DMS153 (cell line): ENCODE results near the gene TFAM.
A peak's percentile ranks its signal among the peaks of the same experiment; 100 is the strongest.

ENCODE experiments used
- DNase-seq: peaks from one replicate; lab custom pipeline; 2025; lab: John Stamatoyannopoulos, UW

Gene TFAM

GRCh38 chr10:58384999-58385783 lies at the start of gene TFAM:
TFAM (plus strand) TSS chr10:58385410; CDS start chr10:58385548, 138 bp downstream.
- DNase-seq = peak; percentile 91

GRCh38 chr10:58336242-58336641 lies 49.0 kb upstream of the TFAM start:
- no peak for DNase-seq

DNA sequence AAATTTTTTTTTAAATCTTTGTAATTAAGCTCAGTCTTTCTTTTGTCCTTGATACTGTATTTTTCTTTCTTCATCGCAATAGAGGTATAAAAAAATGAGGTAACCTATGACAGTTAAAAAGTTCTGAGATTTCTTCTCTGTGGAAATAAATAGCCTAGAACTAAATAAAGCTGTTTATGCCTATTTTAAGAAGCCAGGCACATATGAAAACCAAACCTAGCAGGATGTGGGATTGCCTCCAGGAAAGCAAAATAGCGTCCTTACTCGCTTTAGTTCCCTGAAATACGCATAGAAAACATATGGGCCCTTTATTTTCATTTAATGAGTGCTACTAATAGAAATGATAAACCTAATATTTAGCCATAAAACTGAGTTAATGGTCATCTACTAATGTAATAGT lies 43.8 kb upstream of the TFAM start:
- DNase-seq = no peak

- DNase-seq = no peak
Measured at GRCh38 chr10:58341947-58342346, 43.3 kb upstream of the TFAM start.

DNA sequence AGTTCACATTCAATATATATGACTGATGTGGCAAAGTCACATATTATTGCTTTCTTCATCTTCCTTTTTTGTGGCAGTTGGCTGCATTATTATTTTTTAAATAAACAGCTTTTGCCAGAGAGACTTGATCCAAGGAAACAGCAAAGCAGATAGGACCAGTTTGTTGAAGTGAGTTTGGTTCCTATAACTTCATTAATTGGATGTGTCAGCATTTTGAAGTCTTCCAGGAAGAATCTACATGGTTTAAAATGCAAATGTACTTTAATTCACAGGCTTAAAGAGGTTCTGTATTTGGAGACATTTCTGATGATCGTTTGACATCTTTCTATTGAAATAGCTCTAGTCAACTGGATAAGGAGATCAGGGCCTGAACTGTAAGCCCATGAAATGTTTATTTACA lies 37.2 kb upstream of the TFAM start:
- DNase-seq = no peak

GRCh38 chr10:58348571-58349033 lies 36.6 kb upstream of the TFAM start:
- DNase-seq = peak; percentile 8

DNA sequence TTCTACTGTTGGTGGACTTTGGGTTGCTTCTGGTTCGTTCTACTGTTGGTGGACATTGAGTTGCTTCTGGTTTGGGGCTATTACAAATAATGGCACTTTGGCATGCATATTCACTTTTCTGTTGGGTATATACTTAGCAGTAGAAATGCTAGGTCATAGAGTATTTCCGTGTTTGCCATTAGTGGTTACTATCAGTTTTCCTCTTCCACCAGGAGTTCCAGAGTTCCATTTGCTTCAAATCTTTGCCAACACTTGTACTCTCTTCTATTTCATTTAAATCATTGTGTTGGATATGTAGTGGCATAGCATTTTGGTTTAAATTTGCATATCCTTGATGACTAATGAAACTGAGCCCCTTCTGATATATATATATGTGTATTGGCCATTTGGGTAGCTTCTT lies 35.2 kb upstream of the TFAM start:
- no peak for DNase-seq

- no peak for DNase-seq
Measured at GRCh38 chr10:58350619-58351323, 34.4 kb upstream of the TFAM start.

- no peak for DNase-seq
Measured at GRCh38 chr10:58351616-58352578, 33.3 kb upstream of the TFAM start.

DNA sequence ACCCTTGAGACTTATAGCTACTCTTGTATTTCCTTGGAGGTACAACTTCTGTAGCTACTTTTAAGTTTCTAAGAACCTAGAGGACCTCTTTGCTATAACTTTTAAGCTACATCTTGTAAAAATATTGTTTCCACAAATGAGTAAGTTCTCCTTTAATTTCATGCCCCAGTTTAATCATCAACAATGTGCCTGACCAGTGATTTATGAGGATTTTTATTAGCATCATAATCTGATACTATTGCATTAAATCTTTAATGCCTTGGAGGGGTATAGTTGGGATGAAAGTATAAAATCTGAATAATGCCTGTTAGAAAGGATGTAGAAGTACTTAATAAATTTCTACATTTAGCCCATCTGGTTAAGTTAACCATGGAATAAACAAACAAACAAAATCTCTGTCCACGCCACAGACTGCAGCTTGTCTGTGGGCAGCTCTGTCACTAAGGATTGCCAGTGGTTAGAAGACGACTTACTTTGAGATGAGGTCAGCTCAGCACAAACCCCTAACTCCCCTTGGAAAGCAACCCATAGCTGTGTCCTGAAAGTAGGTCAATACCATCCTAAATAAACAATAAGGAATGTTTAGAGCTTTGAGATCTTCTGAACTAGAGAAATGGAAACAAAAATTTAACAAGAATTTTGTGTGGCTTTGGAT lies 32.1 kb upstream of the TFAM start:
- DNase-seq = no peak

- DNase-seq = no peak
Measured at GRCh38 chr10:58356756-58357155, 28.5 kb upstream of the TFAM start.

- DNase-seq = no peak
Measured at GRCh38 chr10:58358314-58358933, 26.8 kb upstream of the TFAM start.

- no peak for DNase-seq
Measured at GRCh38 chr10:58358947-58359346, 26.3 kb upstream of the TFAM start.

DNA sequence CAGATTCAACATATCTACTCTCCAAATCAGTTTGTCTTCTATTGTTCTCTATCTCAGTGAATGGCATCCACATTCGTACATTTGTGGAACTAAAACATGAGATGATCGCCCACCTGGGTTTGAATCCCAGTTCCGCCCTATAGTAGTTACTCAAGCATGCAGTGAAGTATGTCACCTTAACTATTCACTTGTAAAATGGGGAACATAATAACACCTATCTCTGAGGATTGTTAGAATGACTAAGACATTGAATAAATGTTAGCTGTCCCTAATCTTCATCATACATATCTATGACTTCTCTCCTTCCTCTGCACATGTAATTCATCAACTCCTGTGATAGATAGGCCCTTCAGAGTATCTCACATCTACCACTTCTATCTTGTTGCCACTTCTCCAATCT lies 25.7 kb upstream of the TFAM start:
- no peak for DNase-seq

GRCh38 chr10:58360412-58361004 lies 24.7 kb upstream of the TFAM start:
- no peak for DNase-seq

DNA sequence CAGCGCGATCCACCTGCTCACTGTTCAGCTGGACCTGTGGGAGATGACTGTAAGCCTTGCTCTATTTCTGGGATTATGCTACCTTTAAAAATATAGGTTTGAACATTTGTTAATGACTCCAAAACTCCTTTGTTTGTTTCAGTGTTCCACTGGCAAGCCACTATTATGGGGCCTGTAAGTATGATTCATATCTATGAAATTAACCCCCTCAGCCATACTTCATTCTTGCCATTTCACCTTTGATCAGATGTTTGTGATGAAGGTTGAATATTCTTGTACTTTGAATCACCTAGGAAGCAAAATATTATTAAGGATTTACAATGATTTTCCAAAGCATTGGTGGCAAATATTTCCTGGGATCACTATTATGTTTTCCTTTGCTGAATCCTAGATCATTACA lies 23.9 kb upstream of the TFAM start:
- no peak for DNase-seq

DNA sequence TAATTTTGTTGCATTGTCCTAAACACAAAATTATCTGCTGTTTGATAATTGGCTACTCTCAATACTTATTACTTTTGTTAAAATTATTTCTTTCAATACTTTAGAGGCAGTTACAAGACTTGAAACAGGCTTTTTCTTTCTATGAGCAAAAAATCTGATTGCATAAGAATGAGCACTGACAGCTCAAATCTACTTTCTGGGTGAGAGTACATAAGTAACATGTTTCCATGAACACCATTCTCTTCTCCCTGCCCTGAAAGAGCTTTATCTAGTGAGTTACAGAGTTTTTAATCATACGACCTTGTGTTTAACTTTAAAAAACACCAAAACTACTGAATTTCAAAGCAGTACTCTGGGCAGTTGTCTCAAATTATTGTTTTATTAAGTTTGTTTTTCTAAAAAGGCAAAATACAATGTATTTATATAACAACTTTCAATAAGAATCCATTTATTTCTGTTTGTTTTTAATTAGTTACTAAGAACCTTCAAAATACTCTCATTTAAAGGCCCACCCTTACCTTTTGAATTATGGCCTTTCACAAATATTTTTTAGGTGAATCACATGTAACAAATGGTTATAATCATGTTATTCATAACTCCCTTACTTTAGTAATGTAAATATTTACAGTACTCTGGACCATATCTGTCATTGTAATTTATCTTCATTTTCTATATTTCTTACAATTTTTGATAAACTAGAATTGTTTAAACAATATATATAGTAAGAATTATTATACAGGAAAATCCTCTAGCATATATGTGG lies 23.0 kb upstream of the TFAM start:
- DNase-seq = no peak

DNA sequence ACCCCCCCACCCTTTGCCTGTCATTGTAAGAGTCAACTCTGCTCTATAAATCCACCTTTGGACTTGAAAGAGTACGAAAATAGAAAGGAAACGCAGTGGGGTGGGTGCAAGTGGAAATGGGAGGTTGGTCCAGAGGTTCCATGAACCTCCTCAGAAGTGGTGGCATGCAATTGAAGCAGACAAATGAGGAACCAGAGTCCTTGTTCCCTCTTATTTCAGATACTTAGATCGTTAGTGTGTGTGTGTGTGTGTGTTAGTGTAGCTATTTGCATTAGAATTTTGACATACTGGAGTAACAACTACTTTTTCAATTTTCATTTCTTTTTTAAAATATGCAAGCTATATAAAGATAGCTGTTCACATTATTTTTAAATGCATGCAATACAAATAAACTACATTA lies 18.1 kb upstream of the TFAM start:
- DNase-seq = no peak

DNA sequence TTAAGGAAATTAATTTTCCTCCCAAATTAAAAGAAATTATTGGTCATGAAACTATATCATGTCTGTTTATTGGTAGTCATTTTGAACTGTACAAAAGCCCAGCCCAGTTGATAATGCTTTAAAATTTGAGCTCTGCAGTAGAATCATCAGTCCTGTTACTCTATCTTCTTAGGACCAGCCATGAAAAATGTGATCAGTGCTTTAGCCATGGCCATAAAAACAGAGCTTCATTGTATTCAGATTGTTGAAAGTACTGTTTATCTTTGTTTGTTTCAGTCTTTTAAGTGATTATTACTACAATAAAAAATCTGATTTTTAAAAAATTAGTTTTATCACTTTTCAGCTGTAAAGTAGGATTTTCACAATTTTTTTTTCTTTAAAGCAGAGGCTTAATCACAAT lies 13.7 kb upstream of the TFAM start:
- DNase-seq = no peak
